ENCODE measurements around the gene KRTAP17-1.
A peak's percentile ranks its signal among the peaks of the same experiment; 100 is the strongest.

DNA sequence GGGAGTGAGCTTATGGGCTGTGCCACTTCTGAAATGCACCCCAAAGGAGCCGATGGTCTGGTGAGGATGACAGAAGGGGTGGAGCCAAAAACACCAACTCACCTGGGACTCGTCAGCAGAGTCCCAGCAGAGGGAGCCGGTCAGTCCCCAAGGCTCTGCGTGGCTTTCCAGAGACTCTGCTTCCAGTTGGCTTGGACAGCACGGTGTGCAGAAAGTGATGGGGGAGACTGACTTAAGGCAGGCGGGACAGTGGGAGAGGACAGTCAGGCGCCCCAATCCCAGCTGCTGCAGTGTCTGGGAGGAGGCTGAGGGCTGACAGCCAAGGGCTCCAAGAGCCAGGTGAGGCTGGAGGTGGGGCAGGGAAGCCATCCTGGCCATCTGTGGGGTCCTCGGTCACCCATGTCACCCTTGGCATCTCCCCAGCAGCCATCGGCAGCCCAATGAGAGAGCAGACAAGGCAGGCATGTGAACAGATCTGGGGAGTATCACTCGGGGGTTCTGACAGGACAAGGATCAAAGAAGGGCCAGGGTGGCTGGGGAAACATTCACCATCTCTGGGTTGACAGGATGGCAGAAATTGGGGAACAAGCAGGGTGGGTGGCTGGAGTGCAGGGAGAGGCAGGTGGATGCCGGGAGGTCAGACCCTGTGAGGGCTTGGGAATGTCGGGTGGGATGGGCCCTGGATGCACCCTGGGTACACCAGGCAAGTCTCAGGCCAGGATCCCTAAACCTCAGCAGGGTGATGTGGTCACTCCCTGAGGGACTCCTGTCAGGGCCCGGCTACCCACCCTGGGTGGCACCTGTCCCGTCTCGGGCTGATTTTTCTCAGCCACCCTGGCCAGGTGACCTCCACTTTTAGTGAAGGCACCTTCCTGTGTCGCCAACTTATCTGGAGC is 8.9 kb upstream of the KRTAP17-1 start:
- TF ChIP-seq RAD21 (IDR thresholded peaks at IDR 0.05; ENCODE audit: low read length) = no peak; the same call in 1 of the 2 replicates
- no peak for TF ChIP-seq USF2 (IDR thresholded peaks at IDR 0.05; ENCODE audit: low read depth, low read length)
- TF ChIP-seq RFX5 (IDR thresholded peaks at IDR 0.05; ENCODE audit: low read depth, low read length) = no peak
- TF ChIP-seq RCOR1 (IDR thresholded peaks at IDR 0.05; ENCODE audit: insufficient replicate concordance, low read length) = no peak
- TF ChIP-seq, protein P1, sequence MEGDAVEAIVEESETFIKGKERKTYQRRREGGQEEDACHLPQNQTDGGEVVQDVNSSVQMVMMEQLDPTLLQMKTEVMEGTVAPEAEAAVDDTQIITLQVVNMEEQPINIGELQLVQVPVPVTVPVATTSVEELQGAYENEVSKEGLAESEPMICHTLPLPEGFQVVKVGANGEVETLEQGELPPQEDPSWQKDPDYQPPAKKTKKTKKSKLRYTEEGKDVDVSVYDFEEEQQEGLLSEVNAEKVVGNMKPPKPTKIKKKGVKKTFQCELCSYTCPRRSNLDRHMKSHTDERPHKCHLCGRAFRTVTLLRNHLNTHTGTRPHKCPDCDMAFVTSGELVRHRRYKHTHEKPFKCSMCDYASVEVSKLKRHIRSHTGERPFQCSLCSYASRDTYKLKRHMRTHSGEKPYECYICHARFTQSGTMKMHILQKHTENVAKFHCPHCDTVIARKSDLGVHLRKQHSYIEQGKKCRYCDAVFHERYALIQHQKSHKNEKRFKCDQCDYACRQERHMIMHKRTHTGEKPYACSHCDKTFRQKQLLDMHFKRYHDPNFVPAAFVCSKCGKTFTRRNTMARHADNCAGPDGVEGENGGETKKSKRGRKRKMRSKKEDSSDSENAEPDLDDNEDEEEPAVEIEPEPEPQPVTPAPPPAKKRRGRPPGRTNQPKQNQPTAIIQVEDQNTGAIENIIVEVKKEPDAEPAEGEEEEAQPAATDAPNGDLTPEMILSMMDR (conservative IDR thresholded peaks at IDR 0.05; ENCODE audit: low read depth, low read length) = peak; percentile 27
